ENCODE data around the gene EPS15.

- no peak for TF ChIP-seq TARDBP (IDR thresholded peaks at IDR 0.05)
- no peak for TF ChIP-seq FOXM1 (IDR thresholded peaks at IDR 0.05; ENCODE audit: borderline replicate concordance)
- no peak for TF ChIP-seq SP1 (IDR thresholded peaks at IDR 0.05)
- no peak for TF ChIP-seq NFRKB (IDR thresholded peaks at IDR 0.05)
- TF ChIP-seq SUZ12 (IDR thresholded peaks at IDR 0.05), result no peak
- TF ChIP-seq BHLHE40 (IDR thresholded peaks at IDR 0.05; ENCODE audit: borderline replicate concordance), result no peak
- no peak for TF ChIP-seq LEF1 (IDR thresholded peaks at IDR 0.05; ENCODE audit: borderline replicate concordance)
- no peak for TF ChIP-seq ZNF384 (IDR thresholded peaks at IDR 0.05)
- no peak for TF ChIP-seq CTBP1 (IDR thresholded peaks at IDR 0.05; ENCODE audit: borderline replicate concordance)
- TF ChIP-seq HDGF (IDR thresholded peaks at IDR 0.05; ENCODE audit: borderline replicate concordance), result no peak
- TF ChIP-seq FOXA1 (IDR thresholded peaks at IDR 0.05), result no peak
- TF ChIP-seq ELF4 (IDR thresholded peaks at IDR 0.05), result no peak
- no peak for TF ChIP-seq FOXK2 (IDR thresholded peaks at IDR 0.05)
- no peak for TF ChIP-seq ARNT (IDR thresholded peaks at IDR 0.05)
These were observed 76.9 kb downstream of the EPS15 start for GRCh38 chr1:51442198-51442597.

All from HEK293T (cell line).